T-helper 2 cell treated with Interferon-gamma antibody and Interleukin-4, amounts not matched to agents 100 ng/mL and 5 ng/mL, for 36 hours (primary cell): Measurements from ENCODE around the gene KIAA1217. TPM values are rescaled to one million over a fixed set of nuclear protein-coding genes. Genes with fewer than 3 reads are reported as not detected.

Experiments used
- intact Hi-C: fragments of 100-400 bp; cut with micrococcal nuclease; formaldehyde crosslinking; loops from one replicate; pipeline ENCODE4 v1.15.1; 2023
- total RNA-seq: library from RNA; stranded (reverse); gene quantifications from 2 replicates; pipeline ENCODE4 v1.2.3, GENCODE V29; 2022

The KIAA1217 gene
- total RNA-seq, 1 donor from 2014 or later: 0.36 TPM

- intact Hi-C loops: no loop called here
Observed at GRCh38 chr10:24488631-24489030, 279.7 kb downstream of the KIAA1217 start.

DNA sequence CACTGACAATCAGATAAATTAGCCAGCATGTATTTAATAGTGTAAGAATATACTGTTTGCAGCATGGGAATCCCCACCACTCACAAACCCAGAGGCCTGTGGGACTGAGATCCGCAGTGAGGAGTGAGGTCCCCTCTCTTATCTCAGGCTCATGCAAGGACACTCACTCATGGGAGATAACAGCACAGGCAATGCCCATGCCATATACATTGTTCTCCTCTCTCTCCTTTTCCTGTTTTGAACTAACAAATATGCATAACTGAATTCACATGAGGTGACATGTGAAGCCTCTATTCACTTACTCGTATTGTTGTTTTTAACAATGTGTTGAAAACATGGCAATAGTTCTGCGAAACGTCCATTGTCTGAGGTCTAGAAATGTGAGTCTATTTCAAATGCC, 284.2 kb downstream of the KIAA1217 start:
- intact Hi-C loops: no loop called here

GRCh38 chr10:24494236-24494635, 285.3 kb downstream of the KIAA1217 start:
- intact Hi-C loops: no loop called here

GRCh38 chr10:24494777-24495176, 285.8 kb downstream of the KIAA1217 start:
- intact Hi-C loops: no loop called here

DNA sequence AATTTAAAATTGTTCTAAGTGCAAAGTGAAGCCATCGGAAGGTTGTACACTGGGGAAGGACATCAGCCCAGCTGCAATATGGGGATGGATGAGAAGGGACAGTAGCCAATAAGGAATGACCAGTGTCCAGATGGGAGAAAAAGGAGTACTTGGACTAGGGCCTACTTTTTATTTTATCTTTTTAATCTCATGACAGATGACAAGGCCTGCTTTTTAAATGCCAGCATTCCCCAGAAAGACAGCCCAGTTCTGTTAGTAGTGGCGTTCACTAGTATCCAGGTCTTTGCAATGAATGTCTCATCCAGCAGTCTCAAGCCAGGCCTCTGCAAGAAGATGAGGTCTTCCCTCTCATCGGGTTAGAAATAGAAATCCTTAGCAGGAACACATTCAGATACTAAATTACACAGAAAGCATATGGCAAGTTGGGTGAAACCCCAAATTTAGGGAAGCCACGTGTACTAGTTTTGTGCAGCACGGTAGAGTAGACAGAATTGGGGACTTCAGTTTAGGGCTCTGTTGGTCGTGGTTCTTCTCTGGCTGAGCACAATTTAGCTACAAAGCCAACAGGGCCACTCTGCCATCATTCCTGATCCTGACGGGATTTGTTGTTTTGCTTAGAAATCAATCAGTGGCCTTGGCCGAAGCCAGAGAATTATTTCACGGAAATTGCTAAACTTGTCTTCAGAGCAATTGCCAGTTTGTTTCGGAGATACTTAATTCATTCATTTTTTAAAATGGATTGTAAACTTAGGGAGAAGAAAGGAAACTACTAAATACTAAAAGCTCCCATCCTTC, 286.9 kb downstream of the KIAA1217 start:
- intact Hi-C loops: no loop called here

DNA sequence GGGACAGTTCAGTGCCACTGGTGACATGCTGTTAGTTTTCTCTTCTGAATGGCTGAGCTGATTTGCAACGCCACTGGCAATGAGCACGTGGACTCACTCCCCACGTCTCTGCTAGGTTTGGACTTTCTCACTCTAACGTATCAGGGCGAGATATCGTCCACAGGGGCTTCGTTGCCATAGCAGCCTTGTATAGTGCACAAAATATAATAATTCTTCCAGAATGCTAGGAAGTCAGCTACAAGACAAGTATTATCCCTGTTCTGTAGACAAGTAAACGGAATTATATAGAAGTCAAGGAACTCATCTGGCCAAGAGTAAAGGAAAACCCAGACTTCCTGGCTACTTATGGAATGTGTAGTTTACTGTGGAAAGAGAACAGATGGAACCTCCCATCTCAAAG, 288.0 kb downstream of the KIAA1217 start:
- intact Hi-C loops: no loop called here

DNA sequence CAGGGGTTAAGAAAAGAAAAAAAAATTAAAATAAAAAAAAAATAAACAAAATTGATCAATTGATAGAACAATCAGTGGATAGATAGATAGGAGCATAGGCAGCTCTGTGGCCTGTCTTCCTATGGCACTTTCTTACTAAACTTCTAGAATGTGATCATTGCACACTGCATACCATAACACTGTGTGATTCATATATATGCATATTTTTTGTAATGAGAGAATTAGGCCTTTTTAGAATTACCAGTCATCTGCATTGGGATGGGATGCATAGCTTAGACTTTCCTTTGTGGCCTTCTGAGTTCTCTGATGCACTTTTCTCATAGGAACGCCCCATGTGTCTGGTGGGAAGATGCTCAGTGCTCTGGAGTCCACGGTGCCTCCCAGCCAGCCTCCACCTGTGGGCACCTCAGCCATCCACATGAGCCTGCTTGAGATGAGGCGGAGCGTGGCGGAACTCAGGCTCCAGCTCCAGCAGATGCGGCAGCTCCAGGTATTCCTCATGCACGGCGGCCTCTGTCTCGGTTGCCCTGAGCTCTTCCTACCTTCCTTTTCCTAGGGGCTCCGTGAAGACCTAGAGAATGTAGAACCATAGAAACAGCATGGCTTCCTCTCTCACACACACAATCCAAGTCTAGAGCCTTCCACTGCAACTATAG, 292.2 kb downstream of the KIAA1217 start:
- intact Hi-C loops: no loop called here

DNA sequence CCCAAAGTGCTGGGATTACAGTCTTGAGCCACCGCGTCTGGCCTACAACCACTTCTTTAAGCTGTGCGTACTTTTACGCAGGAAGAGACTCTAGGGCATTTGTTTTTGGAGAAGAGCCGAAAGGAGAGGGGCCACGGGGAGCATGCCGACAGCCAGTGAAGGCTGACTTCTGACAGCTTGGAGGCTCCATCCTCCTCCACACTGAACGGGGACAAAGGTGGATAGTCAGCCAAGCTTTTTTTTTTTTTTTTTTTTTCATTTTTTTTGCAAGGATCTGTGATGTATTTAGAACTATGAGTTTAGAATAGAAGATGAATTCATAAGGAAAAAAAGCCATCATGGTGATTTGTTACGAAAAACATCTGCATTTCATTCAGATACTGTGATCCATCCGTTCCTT, 293.1 kb downstream of the KIAA1217 start:
- intact Hi-C loops: no loop called here

- intact Hi-C loops: no loop called here
Observed at GRCh38 chr10:24502801-24503460, 294.0 kb downstream of the KIAA1217 start.

GRCh38 chr10:24503461-24504320, 294.8 kb downstream of the KIAA1217 start:
- intact Hi-C loops: no loop called here

GRCh38 chr10:24505759-24506158, 296.8 kb downstream of the KIAA1217 start:
- intact Hi-C loops: no loop called here

GRCh38 chr10:24513155-24513554, 304.2 kb downstream of the KIAA1217 start:
- intact Hi-C loops: loop anchor here (10.0 kb wide), 2 partner anchors 98 to 308 kb away; partner anchors contain the start of gene KIAA1217

- intact Hi-C loops: loop anchor here (5.0 to 10.0 kb wide), 3 partner anchors 101 to 1358 kb away; partner anchors contain the start of gene KIAA1217
Observed at GRCh38 chr10:24515481-24515880, 306.5 kb downstream of the KIAA1217 start.

DNA sequence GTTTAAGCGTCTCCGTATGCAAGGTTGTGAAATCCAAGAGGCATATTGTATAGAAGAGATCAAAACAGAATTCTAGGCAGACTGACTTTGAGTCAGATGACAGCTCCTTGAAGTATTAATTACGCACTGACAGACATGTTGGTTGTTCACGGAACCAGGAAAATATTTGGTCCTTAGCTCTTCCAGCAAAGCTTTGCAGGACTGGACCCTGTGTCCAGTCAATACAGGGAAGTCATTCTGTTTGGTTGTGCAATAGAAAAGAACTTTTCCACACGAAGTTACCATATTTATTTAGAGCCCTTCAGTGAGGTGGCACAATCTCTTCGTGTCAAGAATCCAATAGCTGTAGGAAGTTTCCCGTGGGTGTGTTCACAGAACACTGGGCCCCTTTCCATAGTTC, 309.5 kb downstream of the KIAA1217 start:
- intact Hi-C loops: loop anchor here (5.0 to 10.0 kb wide), 3 partner anchors 104 to 1361 kb away; partner anchors contain the start of gene KIAA1217

DNA sequence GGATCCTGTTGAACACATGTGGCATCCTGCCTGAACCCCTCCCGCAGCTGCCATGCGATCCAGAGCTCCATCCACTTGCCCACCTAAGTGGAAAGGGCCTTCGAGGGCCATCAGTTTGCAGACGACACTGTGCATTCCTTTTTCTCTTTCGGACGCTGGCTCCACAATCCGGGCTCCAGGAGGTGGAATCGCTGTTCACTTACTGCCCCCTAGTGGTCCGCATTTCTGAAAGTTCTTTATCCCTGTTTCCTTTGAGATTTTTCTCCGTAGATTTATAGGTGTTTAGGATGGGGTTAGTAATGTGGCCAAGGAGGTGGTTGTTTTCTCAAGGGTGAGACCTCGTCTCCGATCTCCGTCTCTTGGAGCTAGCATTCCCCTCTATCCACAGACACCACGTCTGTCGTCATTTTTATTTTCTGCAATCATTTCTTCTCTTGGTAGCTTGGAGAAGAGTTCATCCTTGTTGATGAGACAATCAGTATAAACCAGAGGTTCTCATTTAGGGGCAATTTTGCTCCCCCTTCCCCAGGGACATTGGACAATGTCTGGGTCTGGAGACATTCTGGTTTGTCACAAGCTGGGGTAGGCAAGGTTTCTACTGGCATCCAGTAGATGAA, 310.2 kb downstream of the KIAA1217 start:
- intact Hi-C loops: loop anchor here (1.0 to 10.0 kb wide), 4 partner anchors 104 to 1362 kb away; partner anchors contain the start of gene KIAA1217

- intact Hi-C loops: loop anchor here (1.0 to 10.0 kb wide), 4 partner anchors 105 to 1363 kb away; partner anchors contain the start of gene KIAA1217
Observed at GRCh38 chr10:24519950-24520349, 311.0 kb downstream of the KIAA1217 start.

DNA sequence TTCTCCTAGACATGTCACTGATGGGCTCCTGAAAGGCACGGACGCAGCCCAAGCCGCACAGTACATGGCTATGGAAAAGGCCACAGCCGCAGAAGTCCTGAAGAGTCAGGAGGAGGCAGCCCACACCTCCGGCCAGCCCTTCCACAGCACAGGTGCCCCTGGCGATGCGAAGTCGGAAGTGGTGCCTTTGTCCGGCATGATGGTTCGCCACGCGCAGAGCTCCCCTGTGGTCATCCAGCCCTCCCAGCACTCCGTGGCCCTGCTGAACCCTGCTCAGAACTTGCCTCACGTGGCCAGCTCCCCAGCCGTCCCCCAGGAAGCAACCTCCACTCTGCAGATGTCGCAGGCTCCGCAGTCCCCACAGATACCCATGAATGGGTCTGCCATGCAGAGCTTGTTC, 315.4 kb downstream of the KIAA1217 start:
- intact Hi-C loops: no loop called here

- intact Hi-C loops: no loop called here
Observed at GRCh38 chr10:24526085-24526649, 317.2 kb downstream of the KIAA1217 start.

GRCh38 chr10:24528946-24529345, 320.0 kb downstream of the KIAA1217 start:
- intact Hi-C loops: no loop called here

DNA sequence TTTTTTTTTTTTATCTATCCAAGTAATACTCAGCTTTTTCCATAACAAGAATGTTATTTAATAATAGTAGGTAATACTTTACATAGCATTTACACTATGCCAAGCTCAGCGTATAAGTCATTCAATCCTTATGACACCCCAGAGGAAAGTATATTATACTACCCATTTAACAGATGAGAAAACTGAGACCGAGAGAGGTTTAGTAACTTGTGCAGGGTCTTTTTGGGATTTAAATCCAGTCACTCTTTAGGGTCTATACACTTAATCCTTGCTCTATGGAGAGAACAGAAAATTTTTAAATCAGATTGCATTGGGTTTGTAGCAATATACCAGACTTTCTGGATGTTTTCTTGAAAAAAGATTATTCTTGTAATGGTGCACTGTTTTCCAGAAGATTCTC, 322.5 kb downstream of the KIAA1217 start:
- intact Hi-C loops: no loop called here
